Muscle of back (tissue), 13 donors: ENCODE data around the gene HCAR2. TPM values are rescaled to one million over a fixed set of nuclear protein-coding genes. Genes with fewer than 3 reads are reported as not detected.
"Not testable (repeated sequence)": the region's sequence is repeated elsewhere in the genome, so short reads cannot be mapped to it uniquely, and the experiment has no call there.

Experiments used
- DNase-seq, 3 donors: peaks; one replicate each; pipeline versions ENCODE4 v3.0.0 to v3.0.0-alpha.2; 2013
- long read RNA-seq, 9 donors: transcript quantifications; one replicate each; lab custom pipeline, GENCODE V29; 2026
- polyA plus RNA-seq, 10 donors: library from polyadenylated mRNA; unstranded; fragments of 120-200 nt; gene quantifications; one replicate each; pipeline ENCODE4 v1.2.1, GENCODE V29; 2013; ENCODE audit not compliant: insufficient read length in 10 of 10

HCAR2 gene
- 1 to 10 TPM in 2 of 10 donors, under 1 TPM in 5, not detected in 3; 0.12 to 2.7 (median 0.20) TPM for polyA plus RNA-seq
- long read RNA-seq, donor 1: 0 reads
- long read RNA-seq, donor 2: 0 reads
- long read RNA-seq, donor 3, partial matches to known transcripts: 0 of 1 reads
- long read RNA-seq, donor 3, other reads (novel, unspliced or antisense): 0 of 1 reads
- long read RNA-seq, donor 4: 0 reads
- long read RNA-seq, donor 5: 0 reads
- long read RNA-seq, donor 6: 0 reads
- long read RNA-seq, donor 7: 0 reads
- long read RNA-seq, donor 8, partial matches to known transcripts: 0 of 3 reads
- long read RNA-seq, donor 8, other reads (novel, unspliced or antisense): 0 of 3 reads
- long read RNA-seq, donor 9: 0 reads

DNA sequence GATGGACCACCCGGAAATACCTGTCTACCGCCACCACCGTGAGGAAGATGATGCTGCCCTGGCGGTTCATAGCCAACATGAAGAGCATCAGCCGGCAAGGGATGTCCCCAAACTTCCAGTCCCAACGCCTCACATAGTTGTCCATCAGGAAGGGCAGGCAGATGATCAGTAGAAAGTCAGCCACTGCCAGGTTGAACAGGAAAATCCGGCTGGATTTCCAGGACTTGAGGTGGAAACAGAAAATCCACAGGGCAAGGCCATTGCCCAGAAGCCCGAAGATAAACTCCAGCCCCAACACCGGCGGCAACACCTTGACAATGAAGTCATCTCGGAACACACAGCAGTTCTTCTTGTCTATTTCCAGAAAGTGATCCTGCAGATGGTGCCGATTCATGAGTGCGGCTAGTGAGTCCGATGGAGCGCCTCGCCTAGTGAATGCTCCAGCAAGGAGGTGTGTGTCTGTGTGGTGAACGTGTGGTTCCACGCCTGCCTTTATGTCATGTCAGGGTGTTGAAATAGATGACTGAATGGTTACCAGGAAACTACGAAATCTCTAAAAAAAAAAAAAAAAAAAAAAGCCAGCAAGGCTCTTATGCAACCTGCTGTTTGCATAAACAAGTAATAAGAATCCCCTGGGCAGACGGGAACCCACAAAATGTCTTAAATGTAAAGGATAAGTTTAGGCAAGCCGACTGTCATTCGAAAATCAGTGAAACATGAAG is at the start of gene HCAR2:
HCAR2 (minus strand) TSS at position 468 of the 722 bp plus-strand sequence; CDS start at position 394, 74 bp downstream.
- not testable (repeated sequence) for DNase-seq

DNA sequence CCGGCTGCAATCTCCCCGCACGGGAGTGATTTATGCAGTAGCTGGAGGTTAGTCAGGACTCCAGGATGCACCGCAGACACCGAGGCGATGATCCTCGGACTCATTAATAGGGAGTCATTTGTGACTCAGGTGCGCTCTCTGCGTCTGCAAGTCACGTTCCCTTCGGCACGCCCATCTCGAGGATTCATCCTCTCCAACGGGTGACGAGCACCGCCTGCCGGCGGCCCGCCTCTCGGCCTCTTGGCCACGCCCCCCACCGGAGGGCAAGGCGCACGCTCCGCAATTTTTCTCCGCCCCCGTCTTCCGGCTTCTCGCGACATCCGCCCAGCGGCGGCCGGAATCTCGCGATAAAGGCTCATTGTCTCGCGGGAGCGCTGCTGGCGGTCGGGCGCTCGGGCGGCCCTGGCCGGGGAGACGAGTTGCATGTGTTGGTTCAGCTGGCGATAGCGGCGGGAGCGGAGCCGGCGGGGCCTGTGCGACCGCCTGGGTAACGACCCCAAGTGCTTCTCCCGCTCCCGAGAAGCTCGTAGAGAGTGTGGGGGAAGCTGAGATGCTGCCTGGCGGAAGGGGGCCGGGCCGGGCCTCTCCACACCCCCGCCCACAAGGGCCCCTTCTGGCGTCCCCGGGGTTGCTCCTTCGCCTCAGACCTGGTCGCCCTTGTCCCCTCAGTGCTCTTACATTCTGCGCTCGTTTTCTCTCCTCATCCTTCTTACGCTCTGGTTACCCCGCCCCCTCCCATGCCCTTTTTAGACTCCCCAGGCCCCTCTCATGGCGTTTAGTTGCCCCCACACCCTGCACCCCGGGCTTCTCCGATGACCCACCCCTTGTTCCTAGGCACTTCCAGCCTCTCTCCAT is 49.5 kb upstream of the HCAR2 start, which contains the start of gene DENR:
DENR (plus strand) TSS at position 361 of the 855 bp plus-strand sequence. CDS start 878 bp downstream, outside the sequence.
- DNase-seq: peak; percentile 97 to 99 (median 98)

DNA sequence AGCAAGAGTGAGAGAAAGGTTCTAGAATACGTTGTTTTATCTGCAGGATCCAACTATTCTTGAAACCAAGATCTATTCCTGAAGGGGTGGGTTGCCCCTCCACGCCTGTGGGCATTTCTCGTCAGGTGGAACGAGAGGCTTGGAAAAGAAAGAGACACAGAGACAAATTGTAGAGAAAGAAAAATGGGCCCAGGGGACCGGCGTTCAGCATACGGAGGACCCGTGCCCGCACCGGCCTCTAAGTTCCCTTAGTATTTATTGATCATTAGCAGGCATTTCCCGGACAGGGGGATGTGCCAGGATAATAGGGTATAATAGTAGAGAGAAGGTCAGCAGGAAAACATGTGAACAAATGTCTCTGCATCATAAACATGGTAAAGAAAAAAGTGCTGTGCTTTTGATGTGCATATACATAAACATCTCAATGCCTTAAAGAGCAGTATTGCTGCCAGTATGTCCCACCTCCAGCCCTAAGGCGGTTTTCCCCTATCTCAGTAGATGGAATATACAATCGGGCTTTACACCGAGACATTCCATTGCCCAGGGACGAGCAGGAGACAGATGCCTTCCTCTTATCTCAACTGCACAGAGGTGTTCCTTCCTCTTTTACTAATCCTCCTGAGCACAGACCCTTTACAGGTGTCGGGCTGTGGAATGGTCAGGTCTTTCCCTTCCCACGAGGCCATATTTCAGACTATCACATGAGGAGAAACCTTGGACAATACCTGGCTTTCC is 47.8 kb upstream of the HCAR2 start:
- DNase-seq: not testable (repeated sequence)

DNA sequence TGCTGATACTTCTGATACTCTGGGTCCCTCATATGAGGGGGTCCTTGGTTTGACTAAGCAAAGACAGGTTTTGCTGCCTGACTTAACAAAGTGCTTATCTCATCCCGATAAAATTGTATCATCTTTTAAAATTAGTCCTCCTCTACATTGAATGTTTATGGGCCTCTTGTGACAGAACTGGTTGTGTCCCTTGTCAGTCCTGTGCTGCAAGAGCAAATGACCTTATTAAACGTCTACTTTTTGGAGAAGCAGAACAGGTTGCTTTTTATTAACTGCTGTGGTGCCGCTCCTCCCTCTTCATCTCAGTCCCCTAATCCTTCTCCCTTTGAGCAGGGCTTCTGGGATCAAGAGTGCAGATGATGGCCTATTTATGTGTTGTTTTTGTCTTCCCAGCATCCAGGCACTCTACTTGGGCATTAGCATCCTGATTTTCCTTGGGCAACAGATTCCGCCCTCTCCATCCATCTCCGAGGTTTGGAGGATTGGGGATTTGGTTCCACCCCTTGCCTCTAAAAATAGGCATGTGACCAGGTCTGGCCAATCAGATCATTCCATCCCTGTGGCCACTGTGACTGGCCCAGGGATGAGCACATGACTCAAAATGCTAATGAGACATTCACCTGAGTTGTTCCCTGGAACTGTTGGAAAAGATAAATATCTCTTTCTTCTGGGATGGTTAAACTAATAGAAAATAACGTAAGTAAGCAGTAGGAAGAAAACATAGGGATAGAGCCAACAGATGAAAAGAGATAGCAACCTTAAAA is 46.6 kb upstream of the HCAR2 start:
- no peak for DNase-seq

DNA sequence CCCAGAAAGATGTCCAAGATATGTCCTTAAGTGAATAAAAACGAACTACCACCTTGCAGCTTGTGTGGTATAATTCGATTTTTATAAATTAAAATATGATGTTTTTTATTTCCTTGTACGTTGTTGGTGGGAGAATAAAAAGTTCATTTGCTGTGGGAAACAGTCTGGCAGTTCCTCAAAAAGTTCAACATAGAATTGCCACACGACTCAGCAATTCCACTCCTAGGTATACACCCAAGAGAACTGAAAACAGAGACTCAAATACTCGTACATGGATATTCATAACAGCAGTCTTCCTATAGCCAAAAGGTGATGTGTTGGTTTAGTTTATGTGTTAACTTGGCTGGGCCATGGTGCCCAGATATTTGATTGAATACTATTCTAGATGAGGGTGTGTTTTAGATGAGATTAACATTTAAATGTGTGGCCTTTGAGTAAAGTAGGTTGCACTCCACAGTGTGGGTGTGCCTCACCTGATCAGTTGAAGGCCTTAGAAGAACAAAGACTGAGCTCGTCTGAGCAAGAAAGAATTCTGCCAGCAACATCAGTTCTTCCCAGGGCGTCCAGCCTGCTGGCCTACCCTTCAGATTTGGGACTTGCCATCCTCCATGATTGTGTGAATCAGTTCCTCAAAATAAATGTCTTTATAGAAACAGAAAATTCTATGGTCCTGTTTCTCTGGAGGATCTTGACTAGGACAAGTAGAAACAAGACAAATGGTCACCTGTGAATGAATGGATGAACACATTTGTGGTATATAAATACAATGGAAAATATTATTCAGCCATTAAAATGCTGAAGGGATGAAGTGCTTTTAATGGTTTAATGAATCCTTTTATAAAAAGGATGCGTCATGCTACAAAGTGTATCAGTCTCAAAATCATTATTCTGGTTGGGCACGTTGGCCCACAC is 44.3 kb upstream of the HCAR2 start:
- no peak for DNase-seq

DNA sequence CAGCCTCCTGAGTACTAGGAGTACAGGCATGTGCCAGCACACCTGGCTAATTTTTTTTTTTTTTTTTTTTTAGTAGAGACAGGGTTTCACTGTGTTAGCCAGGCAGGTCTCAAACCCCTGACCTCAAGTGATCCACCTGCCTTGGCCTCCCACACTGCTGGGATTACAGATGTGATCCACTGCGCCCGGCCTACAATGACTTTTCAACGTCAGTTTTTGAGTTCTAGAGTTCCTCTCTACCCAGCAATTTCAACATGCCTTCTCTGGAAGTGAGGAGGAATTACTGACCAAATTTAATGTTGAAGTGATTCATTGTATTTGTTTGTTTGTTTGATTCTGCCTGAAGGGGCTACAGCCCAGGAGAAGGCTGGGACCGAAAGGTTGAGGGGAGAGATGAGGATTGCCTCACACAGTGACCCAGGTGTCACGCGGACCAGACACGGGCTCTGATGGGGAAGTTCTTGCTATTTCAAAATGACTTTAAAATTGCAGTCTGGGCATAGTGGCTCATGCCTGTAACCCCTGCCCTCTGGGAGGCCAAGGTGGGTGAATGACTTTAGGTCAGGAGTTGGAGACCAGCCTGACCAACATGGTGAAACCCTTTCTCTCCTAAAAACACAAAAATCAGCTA is 40.9 kb upstream of the HCAR2 start:
- peak in 1 of 3 donors; percentile 24 for DNase-seq

DNA sequence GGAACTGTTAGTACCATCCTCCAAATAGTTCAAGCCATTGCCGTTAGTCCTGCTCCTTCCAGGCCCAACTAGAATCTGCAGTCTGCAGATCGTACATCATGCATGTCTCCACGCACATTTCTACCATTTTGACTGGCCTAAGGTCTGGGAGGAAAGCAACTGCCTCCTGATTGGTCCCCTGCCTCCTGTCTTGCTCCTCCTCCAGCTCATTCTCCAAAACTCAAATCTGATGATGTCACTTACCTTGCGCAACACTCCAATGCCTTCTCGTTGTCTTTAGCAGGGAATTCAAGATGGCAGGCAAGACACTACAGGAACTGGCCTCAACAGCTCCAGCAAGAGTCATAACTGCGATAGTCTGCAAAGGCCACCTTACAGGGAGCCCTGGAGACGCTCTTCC is 37.2 kb upstream of the HCAR2 start:
- DNase-seq: no peak

DNA sequence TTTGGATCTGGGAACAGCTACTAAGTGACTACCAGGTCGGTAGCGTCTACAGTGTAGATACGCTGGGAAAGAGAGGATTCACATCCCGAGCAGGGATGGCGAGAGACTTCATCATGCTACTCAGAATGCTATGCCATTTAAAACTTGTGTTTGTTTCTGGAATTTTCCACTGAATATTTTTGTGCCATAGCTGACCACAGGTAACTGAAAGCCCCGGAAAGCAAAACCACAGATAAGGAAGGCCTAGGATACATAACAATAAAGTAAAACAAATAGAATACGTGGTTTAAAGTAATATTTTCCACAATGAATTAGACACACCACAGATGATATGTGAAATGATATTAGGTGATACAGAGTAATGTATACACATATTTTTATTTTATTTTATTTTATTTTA is 35.4 kb upstream of the HCAR2 start:
- no peak for DNase-seq

GRCh38 chr12:122732611-122733010 is 29.5 kb upstream of the HCAR2 start:
- no peak for DNase-seq

GRCh38 chr12:122732170-122732569 is 29.0 kb upstream of the HCAR2 start:
- DNase-seq: no peak

DNA sequence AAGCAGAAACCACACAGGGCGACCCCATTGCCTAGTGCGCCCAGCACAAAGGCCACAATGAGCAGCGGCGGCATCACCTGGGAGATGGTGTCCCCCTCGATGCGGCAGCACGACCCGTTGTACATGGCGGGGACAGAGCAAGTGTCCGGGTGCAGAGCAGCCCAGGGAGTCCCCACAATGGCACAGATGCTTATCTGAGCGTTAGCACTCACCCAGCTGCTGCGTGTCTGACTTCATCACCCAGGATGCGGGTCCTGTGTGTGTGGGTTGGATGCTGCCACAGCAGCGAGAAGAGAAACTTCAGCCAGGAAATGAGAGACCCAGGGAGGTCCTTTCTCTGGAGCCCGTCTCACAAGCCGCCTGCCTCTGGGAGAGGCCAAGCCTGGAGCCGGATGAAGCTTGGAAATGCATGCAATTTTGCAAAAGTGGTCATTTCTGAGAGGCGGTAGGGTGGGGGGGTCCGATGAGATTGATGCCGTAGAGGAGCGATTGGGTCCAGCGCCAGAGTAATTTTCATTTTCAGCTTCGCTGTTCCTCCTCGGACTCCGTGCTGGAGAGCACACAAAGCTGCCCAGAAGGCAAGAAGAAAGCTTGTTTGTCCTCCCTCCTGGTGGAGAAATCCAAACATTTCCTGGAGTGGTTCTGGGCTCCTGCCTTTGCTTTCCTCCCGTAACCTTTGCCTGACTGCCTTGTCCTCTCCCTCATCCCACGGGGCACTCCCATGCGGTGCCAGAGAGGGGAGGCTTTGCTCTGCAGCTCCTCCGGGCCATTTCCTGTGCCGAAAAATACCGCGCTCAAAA is 27.3 kb upstream of the HCAR2 start, which contains the start of gene HCAR1:
HCAR1 (minus strand) TSS at position 630 of the 800 bp plus-strand sequence; CDS start at position 125, 505 bp downstream.
- DNase-seq: peak in 1 of 3 donors; percentile 22

- no peak for DNase-seq
Observed at GRCh38 chr12:122729583-122730214, 26.5 kb upstream of the HCAR2 start.

DNA sequence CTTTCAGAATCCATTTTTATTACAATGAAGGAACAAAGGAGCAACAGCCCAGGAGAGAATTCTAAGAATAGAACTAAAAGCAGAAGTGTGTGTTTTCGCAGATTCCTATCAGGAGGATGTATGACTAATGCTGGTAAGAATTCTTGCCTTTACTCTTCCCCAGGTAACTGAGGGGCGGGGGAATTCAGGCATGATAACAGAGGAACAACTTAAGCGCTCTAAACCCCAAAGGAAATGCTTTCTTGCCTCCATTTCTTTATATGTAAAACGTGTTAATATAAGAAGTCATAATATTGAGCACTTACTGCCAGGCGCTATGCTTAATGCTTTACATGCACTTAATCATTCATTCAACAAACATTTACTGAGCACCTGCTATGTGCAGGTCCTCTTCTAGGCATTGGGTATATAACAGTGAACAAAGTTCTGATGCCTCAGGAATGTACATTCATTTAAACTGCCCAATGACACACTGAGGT is 23.0 kb upstream of the HCAR2 start:
- no peak for DNase-seq

DNA sequence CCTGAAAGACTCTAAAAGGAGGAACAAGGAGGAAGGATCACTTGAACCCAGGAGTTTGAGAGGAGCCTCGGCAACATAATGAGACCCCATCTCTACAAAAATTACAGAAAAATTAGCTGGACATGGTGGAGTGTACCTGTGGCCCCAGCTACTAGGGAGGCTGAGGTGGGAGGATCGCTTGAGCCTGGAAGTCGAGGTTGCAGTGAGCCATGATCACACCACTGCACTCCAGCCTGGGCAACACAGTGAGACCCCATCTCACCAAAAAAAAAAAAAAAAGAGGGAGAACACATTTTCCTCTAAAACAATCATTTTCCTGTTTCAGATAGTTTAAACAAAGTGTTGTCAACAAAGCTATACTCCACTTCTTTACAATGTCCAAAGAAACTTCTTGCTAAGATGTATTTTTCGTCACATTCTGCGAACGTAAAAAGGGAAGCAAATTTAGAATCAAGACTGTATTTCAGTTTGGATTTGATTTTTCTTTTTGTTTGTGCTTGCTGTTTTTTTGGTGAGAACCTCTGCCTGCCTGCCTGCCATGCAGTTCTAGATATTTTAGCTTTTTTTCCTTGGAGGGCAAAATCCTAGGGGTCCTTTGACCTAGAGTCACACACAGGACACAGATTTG is 22.4 kb upstream of the HCAR2 start:
- no peak for DNase-seq

- no peak for DNase-seq
Observed at GRCh38 chr12:122724641-122725243, 21.6 kb upstream of the HCAR2 start.

GRCh38 chr12:122722387-122722786 is 19.2 kb upstream of the HCAR2 start:
- no peak for DNase-seq
